Thymus (tissue), 11 donors: ENCODE data around the gene IL11. TPM values are rescaled to one million over a fixed set of nuclear protein-coding genes. Genes with fewer than 3 reads are reported as not detected.
"Not testable (repeated sequence)": the region's sequence is repeated elsewhere in the genome, so short reads cannot be mapped to it uniquely, and the experiment has no call there.

Experiments used
- DNase-seq, 9 donors: peaks; one replicate each; pipeline ENCODE4 v3.0.0-alpha.2; 2013; ENCODE audit warnings: low spot score in 9 of 9, low read depth in 6 of 9, missing footprints in 1 of 9
- H3K27ac ChIP-seq, 2 donors: one replicate each; pipeline ENCODE4 v1.5.1; 2013; ENCODE audit warnings: control low read depth in 1 of 2, low read depth in 1 of 2, low read length in 1 of 2, mild to moderate bottlenecking in 1 of 2, moderate library complexity in 1 of 2
- H3K27me3 ChIP-seq, 2 donors: one replicate each; pipeline ENCODE4 v1.5.1; 2013; ENCODE audit warnings: low read length in 1 of 2; ENCODE audit not compliant: control insufficient read depth in 2 of 2, insufficient read depth in 1 of 2
- H3K36me3 ChIP-seq, 2 donors: one replicate each; pipeline ENCODE4 v1.5.1; 2013; ENCODE audit warnings: low read length in 1 of 2, mild to moderate bottlenecking in 1 of 2, moderate library complexity in 1 of 2; ENCODE audit not compliant: control insufficient read depth in 2 of 2, insufficient read depth in 2 of 2
- H3K4me1 ChIP-seq, 2 donors: one replicate each; pipeline ENCODE4 v1.5.1; 2013; ENCODE audit warnings: low read length in 2 of 2; ENCODE audit not compliant: control insufficient read depth in 2 of 2, insufficient read depth in 2 of 2
- H3K4me3 ChIP-seq, 2 donors: one replicate each; pipeline ENCODE4 v1.5.1; 2013; ENCODE audit warnings: low read length in 2 of 2, control low read depth in 1 of 2, mild to moderate bottlenecking in 1 of 2
- H3K9me3 ChIP-seq, 2 donors: one replicate each; pipeline ENCODE4 v1.5.1; 2013; ENCODE audit warnings: low read length in 1 of 2, mild to moderate bottlenecking in 1 of 2; ENCODE audit not compliant: control insufficient read depth in 2 of 2, insufficient read depth in 1 of 2
- WGBS: extraction: QIAGEN DNeasy Blood & Tissue Kit; methylation state at CpG from one replicate; pipeline ENCODE4 v1.1.7; 2013; 5-methylcytosine and 5-hydroxymethylcytosine counted together
- polyA plus RNA-seq: library from polyadenylated mRNA; stranded (reverse); fragments of 200-250 nt; gene quantifications from one replicate; pipeline ENCODE4 v1.2.3, GENCODE V29; 2013
- total RNA-seq: library from RNA; stranded (reverse); fragments of 120-200 nt; gene quantifications from one replicate; pipeline ENCODE4 v1.2.4, GENCODE V29; 2013
- donor health status: healthy.

The IL11 gene
- total and polyA plus RNA-seq, 2 donors = 0.38 to 1.5 TPM

GRCh38 chr19:55341171-55341588, 29.1 kb downstream of the IL11 start:
- 2% methylated on average over 15 of the region's 15 CpGs for WGBS
- Histone ChIP-seq H3K4me1 (peaks cover 11 to 26% of the 10 kb centered on the region in 2 donors), H3K9me3 (peaks cover 0 to 2% of the 10 kb centered on the region in 2 donors), H3K27me3 (peaks cover 0 to 4% of the 10 kb centered on the region in 2 donors), H3K27ac (peak overlapping the region in 1 of 2 donors; percentile 88), H3K36me3 (peaks cover 20 to 46% of the 10 kb centered on the region in 2 donors), H3K4me3 (peak overlapping the region; percentile 64 to 70)
- peak in 7 of 9 donors; percentile 26 to 75 (median 65) for DNase-seq

GRCh38 chr19:55340784-55341147, 29.5 kb downstream of the IL11 start:
- Histone ChIP-seq H3K4me3 (peak overlapping the region; percentile 64 to 70), H3K27me3 (peaks cover 0 to 4% of the 10 kb centered on the region in 2 donors), H3K36me3 (peaks cover 19 to 41% of the 10 kb centered on the region in 2 donors), H3K4me1 (peaks cover 11 to 26% of the 10 kb centered on the region in 2 donors), H3K9me3 (peaks cover 0 to 2% of the 10 kb centered on the region in 2 donors), H3K27ac (peak overlapping the region; percentile 84 to 88)
- 2% methylated on average over 24 of the region's 24 CpGs for WGBS
- peak in 4 of 9 donors; percentile 26 to 62 (median 36) for DNase-seq

GRCh38 chr19:55339889-55340783, 30.1 kb downstream of the IL11 start:
- Histone ChIP-seq H3K27me3 (peaks cover 0 to 4% of the 10 kb centered on the region in 2 donors), H3K4me1 (peaks cover 11 to 26% of the 10 kb centered on the region in 2 donors), H3K4me3 (peak overlapping the region; percentile 64 to 70), H3K27ac (peak overlapping the region; percentile 84 to 88), H3K9me3 (peaks cover 0 to 2% of the 10 kb centered on the region in 2 donors), H3K36me3 (peaks cover 19 to 36% of the 10 kb centered on the region in 2 donors)
- peak in 2 of 9 donors; percentile 15 to 18 for DNase-seq
- WGBS = 6% methylated on average over 42 of the region's 44 CpGs

- peaks cover 19 to 27% of the 10 kb centered on the region in 2 donors for H3K36me3 ChIP-seq
- H3K9me3 ChIP-seq = peaks cover 0 to 2% of the 10 kb centered on the region in 2 donors
- peak within 1 kb of the TSS; percentile 64 to 70 for H3K4me3 ChIP-seq
- peaks cover 0 to 4% of the 10 kb centered on the region in 2 donors for H3K27me3 ChIP-seq
- peak within 1 kb of the TSS; percentile 95 to 97 for H3K27ac ChIP-seq
- H3K4me1 ChIP-seq = peaks cover 11 to 26% of the 10 kb centered on the region in 2 donors
- WGBS = under 1% methylated on average over 63 of the region's 63 CpGs
- peak; percentile 100 for DNase-seq
Observed at GRCh38 chr19:55339105-55339888, 31.0 kb downstream of the IL11 start, which contains the start of gene KMT5C. Gene KMT5C, plus strand, starts transcription at chr19:55339876. Its CDS starts 2,061 bp downstream, at chr19:55341937.

- DNase-seq = no peak
- Histone ChIP-seq H3K27ac (no peak overlapping the region), H3K4me3 (no peak overlapping the region), H3K4me1 (peaks cover 5 to 20% of the 10 kb centered on the region in 2 donors), H3K9me3 (peaks cover 0 to 2% of the 10 kb centered on the region in 2 donors), H3K36me3 (no peaks in the 10 kb centered on the region), H3K27me3 (peaks cover 0 to 4% of the 10 kb centered on the region in 2 donors)
- 92% methylated on average over 7 of the region's 7 CpGs for WGBS
Observed at GRCh38 chr19:55336101-55336500, 34.2 kb downstream of the IL11 start.

GRCh38 chr19:55333870-55334269, 36.4 kb downstream of the IL11 start:
- Histone ChIP-seq H3K9me3 (no peaks in the 10 kb centered on the region), H3K27me3 (peaks cover 0 to 4% of the 10 kb centered on the region in 2 donors), H3K4me1 (peaks cover 0 to 8% of the 10 kb centered on the region in 2 donors), H3K36me3 (no peaks in the 10 kb centered on the region), H3K27ac (no peak overlapping the region), H3K4me3 (no peak overlapping the region)
- DNase-seq = no peak
- WGBS = 95% methylated on average over 11 of the region's 11 CpGs

- not testable (repeated sequence) for H3K4me1 ChIP-seq, H3K36me3 ChIP-seq, H3K27ac ChIP-seq, H3K9me3 ChIP-seq, H3K27me3 ChIP-seq, DNase-seq, H3K4me3 ChIP-seq
- WGBS = 97% methylated on average over 6 of the region's 6 CpGs
Observed at GRCh38 chr19:55329791-55330190, 40.5 kb downstream of the IL11 start.

- H3K27ac ChIP-seq, H3K27me3 ChIP-seq, H3K4me1 ChIP-seq, H3K36me3 ChIP-seq, H3K9me3 ChIP-seq, H3K4me3 ChIP-seq, DNase-seq: not testable (repeated sequence)
- 93% methylated on average over 4 of the region's 4 CpGs for WGBS
Observed at GRCh38 chr19:55328774-55329318, 41.4 kb downstream of the IL11 start.
